ENCODE measurements around the gene DBN1.
A peak's percentile ranks its signal among the peaks of the same experiment; 100 is the strongest.

Gene DBN1

DNA sequence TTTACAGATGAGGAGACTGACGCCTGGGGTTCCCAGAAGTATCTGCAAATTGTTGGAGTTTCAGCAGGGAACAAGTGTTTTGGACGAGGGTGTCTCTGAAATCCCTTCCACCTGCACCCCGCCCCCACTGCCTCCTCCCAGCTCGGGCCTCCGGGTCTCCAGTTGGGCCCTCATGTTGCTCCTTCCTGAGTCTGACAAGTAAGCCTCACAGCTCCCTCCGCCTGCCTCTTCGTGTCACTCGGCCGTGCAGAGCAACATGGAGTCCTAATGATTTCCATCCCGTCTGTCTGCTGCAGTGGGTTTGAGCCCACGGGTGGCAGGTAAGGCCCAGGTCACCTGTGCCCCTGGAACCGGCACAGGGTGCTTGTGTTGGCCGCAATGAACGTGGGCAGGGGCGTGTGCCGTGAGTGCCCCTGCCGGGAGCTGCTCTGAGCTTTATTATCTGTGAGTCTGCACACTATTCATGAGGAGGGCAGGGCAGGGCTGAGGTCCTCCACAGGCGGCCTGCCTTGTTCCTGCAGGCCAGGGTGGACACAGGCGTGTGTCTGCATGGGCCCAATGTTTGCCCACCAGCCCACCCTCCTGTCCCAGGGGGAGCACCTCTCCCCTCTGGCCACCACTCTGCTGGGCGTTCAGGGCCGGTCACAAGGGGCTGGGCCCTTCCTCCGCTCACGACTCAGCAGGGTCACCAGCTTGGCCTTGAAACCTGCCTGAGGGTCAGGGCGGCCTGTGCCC lies 30.1 kb upstream of the DBN1 start:
- Histone ChIP-seq H3K36me3 (ENCODE audit: control insufficient read depth, insufficient read depth, low read length, severe bottlenecking) (peaks cover 3% of the 10 kb centered on the region), H3K4me1 (ENCODE audit: control insufficient read depth, insufficient read depth, low read length) (no peaks in the 10 kb centered on the region), H3K9ac (ENCODE audit: low read length) (no peak overlapping the region), H3K4me3 (ENCODE audit: low read length) (no peak overlapping the region), H3K27me3 (replicated peaks; ENCODE audit: control insufficient read depth, insufficient read depth, low read length) (no peaks in the 10 kb centered on the region), H3K9me3 (ENCODE audit: control insufficient read depth, low read length) (no peaks in the 10 kb centered on the region)
- no peak for DNase-seq (ENCODE audit: low read depth)

- Histone ChIP-seq H3K9me3 (ENCODE audit: control insufficient read depth, low read length) (no peaks in the 10 kb centered on the region), H3K27me3 (replicated peaks; ENCODE audit: control insufficient read depth, insufficient read depth, low read length) (no peaks in the 10 kb centered on the region), H3K4me1 (ENCODE audit: control insufficient read depth, insufficient read depth, low read length) (peaks cover 5% of the 10 kb centered on the region), H3K4me3 (ENCODE audit: low read length) (no peak overlapping the region), H3K9ac (ENCODE audit: low read length) (no peak overlapping the region), H3K36me3 (ENCODE audit: control insufficient read depth, insufficient read depth, low read length, severe bottlenecking) (peaks cover 3% of the 10 kb centered on the region)
- DNase-seq (ENCODE audit: low read depth) = no peak
Observed at GRCh38 chr5:177502886-177503285, 29.5 kb upstream of the DBN1 start.

- H3K4me1 ChIP-seq (ENCODE audit: control insufficient read depth, insufficient read depth, low read length) = peaks cover 6% of the 10 kb centered on the region
- H3K36me3 ChIP-seq (ENCODE audit: control insufficient read depth, insufficient read depth, low read length, severe bottlenecking) = peaks cover 3% of the 10 kb centered on the region
- H3K9ac ChIP-seq (ENCODE audit: low read length) = no peak overlapping the region
- H3K27me3 ChIP-seq (replicated peaks; ENCODE audit: control insufficient read depth, insufficient read depth, low read length) = no peaks in the 10 kb centered on the region
- no peaks in the 10 kb centered on the region for H3K9me3 ChIP-seq (ENCODE audit: control insufficient read depth, low read length)
- no peak overlapping the region for H3K4me3 ChIP-seq (ENCODE audit: low read length)
- DNase-seq (ENCODE audit: low read depth) = no peak
Observed at GRCh38 chr5:177501874-177502678, 28.6 kb upstream of the DBN1 start.

DNA sequence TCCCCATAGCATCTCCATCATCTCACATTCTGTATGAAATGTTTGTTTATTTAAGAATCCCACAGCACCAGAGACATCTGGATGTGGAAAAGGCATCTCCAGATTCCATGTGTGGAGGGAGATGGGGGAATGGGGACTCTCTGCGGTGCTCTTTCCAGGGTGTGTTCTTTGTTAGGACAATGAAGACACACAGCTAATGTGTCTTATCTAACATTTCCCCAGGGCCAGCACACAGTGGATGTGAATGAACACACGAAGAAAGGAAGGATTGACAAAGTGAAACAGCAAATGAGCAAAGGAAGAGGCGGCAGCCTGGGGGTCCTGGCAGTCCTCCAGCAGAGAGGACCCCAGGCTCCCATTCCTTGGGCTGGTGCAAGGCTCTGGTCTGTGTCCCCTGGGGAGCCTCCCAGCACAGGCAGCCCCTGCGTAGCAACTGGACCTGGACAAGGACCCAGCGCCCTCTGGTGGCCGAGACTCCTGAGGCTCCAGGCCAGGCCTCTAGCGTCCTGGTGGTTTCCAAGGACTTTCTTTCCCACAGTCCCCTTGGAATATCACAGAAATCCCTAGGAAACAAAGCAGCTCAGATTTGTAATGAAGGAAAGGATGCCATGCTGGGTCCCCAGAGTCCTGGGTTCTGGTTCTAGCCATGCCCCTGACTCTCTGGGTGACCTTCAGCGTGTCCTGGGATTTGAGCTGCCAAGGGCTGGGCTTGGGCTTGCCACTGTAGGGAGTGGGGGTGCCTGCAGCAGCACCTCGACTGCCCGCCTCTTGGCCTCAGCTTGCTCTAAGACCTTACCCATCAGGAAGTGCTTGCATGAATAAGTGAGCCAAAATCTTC lies 27.5 kb upstream of the DBN1 start:
- Histone ChIP-seq H3K4me1 (ENCODE audit: control insufficient read depth, insufficient read depth, low read length) (peaks cover 13% of the 10 kb centered on the region), H3K9ac (ENCODE audit: low read length) (peak overlapping the region; percentile 8), H3K9me3 (ENCODE audit: control insufficient read depth, low read length) (no peaks in the 10 kb centered on the region), H3K36me3 (ENCODE audit: control insufficient read depth, insufficient read depth, low read length, severe bottlenecking) (peaks cover 3% of the 10 kb centered on the region), H3K4me3 (ENCODE audit: low read length) (no peak overlapping the region), H3K27me3 (replicated peaks; ENCODE audit: control insufficient read depth, insufficient read depth, low read length) (no peaks in the 10 kb centered on the region)
- peak; percentile 96 for DNase-seq (ENCODE audit: low read depth)

DNA sequence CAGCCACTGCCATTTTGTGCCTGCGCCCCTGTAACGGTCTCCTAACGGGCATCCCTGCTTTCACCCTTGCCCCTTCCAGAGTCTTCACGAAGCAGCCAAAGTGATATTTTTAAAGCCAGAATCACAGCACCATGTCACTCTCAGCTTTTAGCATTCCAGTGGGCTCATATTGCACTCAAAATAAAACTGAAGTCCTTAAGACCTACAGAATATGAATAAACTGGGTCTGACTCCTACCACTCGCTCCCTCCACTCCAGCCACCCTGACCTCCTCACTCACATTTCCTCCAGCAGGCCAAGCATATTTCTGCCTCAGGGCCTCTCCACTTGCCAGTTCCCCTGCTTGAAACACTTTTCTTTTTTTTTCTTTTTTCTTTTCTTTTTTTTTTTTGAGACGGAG lies 26.4 kb upstream of the DBN1 start:
- Histone ChIP-seq H3K9ac (ENCODE audit: low read length) (no peak overlapping the region), H3K27me3 (replicated peaks; ENCODE audit: control insufficient read depth, insufficient read depth, low read length) (no peaks in the 10 kb centered on the region), H3K4me1 (ENCODE audit: control insufficient read depth, insufficient read depth, low read length) (peaks cover 24% of the 10 kb centered on the region), H3K4me3 (ENCODE audit: low read length) (no peak overlapping the region), H3K36me3 (ENCODE audit: control insufficient read depth, insufficient read depth, low read length, severe bottlenecking) (peaks cover 3% of the 10 kb centered on the region), H3K9me3 (ENCODE audit: control insufficient read depth, low read length) (no peaks in the 10 kb centered on the region)
- peak; percentile 38 for DNase-seq (ENCODE audit: low read depth)

DNA sequence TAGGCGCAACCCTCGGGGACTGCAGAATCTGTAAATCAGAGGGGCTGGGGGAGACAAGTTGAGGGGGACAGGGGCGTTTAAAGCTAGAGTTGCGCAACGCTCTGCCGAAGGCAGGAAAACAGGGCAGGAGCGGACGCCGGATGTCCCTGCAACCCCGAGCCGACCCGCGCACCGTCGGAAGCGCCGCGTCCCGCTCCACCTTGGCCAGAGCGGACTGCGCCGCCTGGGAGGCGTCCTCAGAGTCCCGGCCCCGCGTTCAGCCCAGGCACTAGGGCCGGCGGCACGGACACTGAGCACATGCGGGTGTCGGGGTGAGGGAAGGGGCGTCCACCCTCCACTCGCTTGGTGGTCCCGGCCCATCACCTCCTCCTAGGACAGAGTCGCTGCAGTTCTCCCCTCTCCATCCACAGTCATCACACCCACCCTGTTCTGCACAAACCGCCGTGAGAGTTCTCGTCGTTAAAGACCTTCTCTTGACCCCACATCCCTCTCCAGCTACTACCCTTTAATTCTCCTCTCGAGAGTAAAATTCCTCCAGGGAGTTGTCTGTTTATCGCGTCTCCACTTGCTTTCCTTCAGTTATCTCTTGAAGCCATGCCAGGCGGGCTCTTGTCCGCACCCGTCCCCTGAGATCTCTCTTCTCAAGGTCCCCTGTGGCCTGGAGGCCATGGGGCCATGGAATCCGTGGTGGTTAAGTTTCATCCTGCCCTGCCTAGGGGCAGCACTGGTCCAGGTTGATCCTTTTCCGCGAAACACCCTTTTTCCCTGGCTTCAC lies 24.8 kb upstream of the DBN1 start:
- no peaks in the 10 kb centered on the region for H3K9me3 ChIP-seq (ENCODE audit: control insufficient read depth, low read length)
- no peak for DNase-seq (ENCODE audit: low read depth)
- H3K27me3 ChIP-seq (replicated peaks; ENCODE audit: control insufficient read depth, insufficient read depth, low read length) = no peaks in the 10 kb centered on the region
- H3K4me1 ChIP-seq (ENCODE audit: control insufficient read depth, insufficient read depth, low read length) = peaks cover 39% of the 10 kb centered on the region
- H3K36me3 ChIP-seq (ENCODE audit: control insufficient read depth, insufficient read depth, low read length, severe bottlenecking) = peaks cover 4% of the 10 kb centered on the region
- peak overlapping the region; percentile 81 for H3K9ac ChIP-seq (ENCODE audit: low read length)
- peak overlapping the region; percentile 85 for H3K4me3 ChIP-seq (ENCODE audit: low read length)

DNA sequence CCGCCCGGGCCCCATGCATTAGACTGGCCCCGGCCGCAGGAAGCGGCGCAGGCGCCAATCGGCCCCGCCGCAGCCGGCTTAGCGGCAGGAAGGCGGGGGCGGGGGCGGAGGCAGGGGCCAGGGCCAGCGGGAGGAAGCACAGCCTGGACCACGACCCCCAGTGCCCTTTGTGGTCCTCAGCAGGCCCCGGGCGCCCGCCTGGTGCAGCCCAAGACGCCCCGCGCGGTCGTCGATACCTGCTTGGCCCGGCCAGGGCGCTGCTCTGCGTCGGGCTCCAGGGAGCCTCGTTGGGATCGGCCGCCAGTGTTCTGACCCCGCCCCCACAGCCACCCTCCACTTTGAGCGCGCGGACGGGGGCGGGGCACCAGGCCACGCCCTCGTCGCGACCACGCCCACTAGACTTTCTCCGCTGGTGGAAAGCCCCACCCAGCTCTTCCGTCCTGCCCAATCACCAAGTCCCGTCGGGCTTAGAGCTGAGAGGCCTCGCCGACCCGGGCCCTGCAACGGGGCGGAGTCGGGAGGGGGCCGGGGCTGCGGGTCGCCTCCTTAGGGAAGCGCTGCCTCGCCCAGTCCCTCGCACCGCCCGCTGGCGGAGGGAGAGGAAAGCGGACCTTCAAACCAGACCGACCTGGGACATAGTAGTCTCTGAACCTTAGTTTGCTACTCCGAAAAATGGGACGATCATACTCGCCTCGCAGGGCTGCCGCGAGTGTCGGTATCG lies 24.0 kb upstream of the DBN1 start, which contains the start of gene PDLIM7:
PDLIM7 (minus strand) TSS at position 313 of the 721 bp plus-strand sequence. CDS start 1,092 bp downstream, outside the sequence.
- no peaks in the 10 kb centered on the region for H3K9me3 ChIP-seq (ENCODE audit: control insufficient read depth, low read length)

GRCh38 chr5:177496727-177497291 lies 23.4 kb upstream of the DBN1 start:
- no peaks in the 10 kb centered on the region for H3K9me3 ChIP-seq (ENCODE audit: control insufficient read depth, low read length)
- peak; percentile 97 for DNase-seq (ENCODE audit: low read depth)
- H3K4me1 ChIP-seq (ENCODE audit: control insufficient read depth, insufficient read depth, low read length) = peaks cover 43% of the 10 kb centered on the region

More for the DNA sequence above, 24.0 kb upstream of the DBN1 start, which contains the start of gene PDLIM7:
- H3K4me1 ChIP-seq (ENCODE audit: control insufficient read depth, insufficient read depth, low read length) = peaks cover 43% of the 10 kb centered on the region
- peak within 1 kb of the TSS; percentile 98 for H3K9ac ChIP-seq (ENCODE audit: low read length)
- peak; percentile 99 for DNase-seq (ENCODE audit: low read depth)
- H3K27me3 ChIP-seq (replicated peaks; ENCODE audit: control insufficient read depth, insufficient read depth, low read length) = no peaks in the 10 kb centered on the region
- peaks cover 7% of the 10 kb centered on the region for H3K36me3 ChIP-seq (ENCODE audit: control insufficient read depth, insufficient read depth, low read length, severe bottlenecking)
- peak within 1 kb of the TSS; percentile 85 for H3K4me3 ChIP-seq (ENCODE audit: low read length)

GRCh38 chr5:177496070-177496726 lies 22.8 kb upstream of the DBN1 start:
- Histone ChIP-seq H3K9me3 (ENCODE audit: control insufficient read depth, low read length) (no peaks in the 10 kb centered on the region), H3K36me3 (ENCODE audit: control insufficient read depth, insufficient read depth, low read length, severe bottlenecking) (peaks cover 10% of the 10 kb centered on the region), H3K9ac (ENCODE audit: low read length) (peak overlapping the region; percentile 98), H3K4me1 (ENCODE audit: control insufficient read depth, insufficient read depth, low read length) (peaks cover 43% of the 10 kb centered on the region), H3K27me3 (replicated peaks; ENCODE audit: control insufficient read depth, insufficient read depth, low read length) (no peaks in the 10 kb centered on the region), H3K4me3 (ENCODE audit: low read length) (peak overlapping the region; percentile 85)
- peak; percentile 69 for DNase-seq (ENCODE audit: low read depth)

More at GRCh38 chr5:177496727-177497291, 23.4 kb upstream of the DBN1 start:
- Histone ChIP-seq H3K4me3 (ENCODE audit: low read length) (peak overlapping the region; percentile 85), H3K36me3 (ENCODE audit: control insufficient read depth, insufficient read depth, low read length, severe bottlenecking) (peaks cover 10% of the 10 kb centered on the region), H3K27me3 (replicated peaks; ENCODE audit: control insufficient read depth, insufficient read depth, low read length) (no peaks in the 10 kb centered on the region), H3K9ac (ENCODE audit: low read length) (peak overlapping the region; percentile 98)

Measured in adipocyte (in vitro differentiated cells).